ENCODE data around the gene NT5C3A.
"Not testable (repeated sequence)": the region's sequence is repeated elsewhere in the genome, so short reads cannot be mapped to it uniquely, and the experiment has no call there.

Gene NT5C3A

GRCh38 chr7:33041631-33042428 lies 20.7 kb downstream of the NT5C3A start:
- DNase-seq (ENCODE audit: low spot score): no peak

GRCh38 chr7:33040803-33041516 lies 21.6 kb downstream of the NT5C3A start:
- peak; percentile 19 for DNase-seq (ENCODE audit: low spot score)

GRCh38 chr7:33039903-33040292 lies 22.7 kb downstream of the NT5C3A start:
- DNase-seq (ENCODE audit: low spot score): no peak

GRCh38 chr7:33039257-33039902 lies 23.2 kb downstream of the NT5C3A start:
- DNase-seq (ENCODE audit: low spot score): peak; percentile 15

GRCh38 chr7:33038639-33039038 lies 23.9 kb downstream of the NT5C3A start:
- DNase-seq (ENCODE audit: low spot score): no peak

GRCh38 chr7:33035776-33036175 lies 26.8 kb downstream of the NT5C3A start:
- DNase-seq (ENCODE audit: low spot score): no peak

GRCh38 chr7:33024189-33024757 lies 38.3 kb downstream of the NT5C3A start:
- DNase-seq (ENCODE audit: low spot score): no peak

- no peak for DNase-seq (ENCODE audit: low spot score)
Observed at GRCh38 chr7:33012364-33012763, 50.2 kb downstream of the NT5C3A start.

- no peak for DNase-seq (ENCODE audit: low spot score)
Observed at GRCh38 chr7:33009734-33010133, 52.8 kb downstream of the NT5C3A start.

GRCh38 chr7:33005690-33006089 lies 56.9 kb downstream of the NT5C3A start:
- DNase-seq (ENCODE audit: low spot score): not testable (repeated sequence)

- DNase-seq (ENCODE audit: low spot score): not testable (repeated sequence)
Observed at GRCh38 chr7:33005193-33005592, 57.4 kb downstream of the NT5C3A start.

- not testable (repeated sequence) for DNase-seq (ENCODE audit: low spot score)
Observed at GRCh38 chr7:33004104-33004616, 58.4 kb downstream of the NT5C3A start.

GRCh38 chr7:33003111-33003510 lies 59.5 kb downstream of the NT5C3A start:
- DNase-seq (ENCODE audit: low spot score): not testable (repeated sequence)

- DNase-seq (ENCODE audit: low spot score): not testable (repeated sequence)
Observed at GRCh38 chr7:32999380-32999779, 63.2 kb downstream of the NT5C3A start.

GRCh38 chr7:32998361-32999171 lies 64.0 kb downstream of the NT5C3A start:
- not testable (repeated sequence) for DNase-seq (ENCODE audit: low spot score)

GRCh38 chr7:32997956-32998355 lies 64.6 kb downstream of the NT5C3A start:
- not testable (repeated sequence) for DNase-seq (ENCODE audit: low spot score)

- DNase-seq (ENCODE audit: low spot score): not testable (repeated sequence)
Observed at GRCh38 chr7:32992750-32993149, 69.8 kb downstream of the NT5C3A start.

GRCh38 chr7:32991975-32992700 lies 70.4 kb downstream of the NT5C3A start:
- not testable (repeated sequence) for DNase-seq (ENCODE audit: low spot score)

- DNase-seq (ENCODE audit: low spot score): not testable (repeated sequence)
Observed at GRCh38 chr7:32991068-32991585, 71.4 kb downstream of the NT5C3A start.

GRCh38 chr7:32988148-32988547 lies 74.4 kb downstream of the NT5C3A start:
- DNase-seq (ENCODE audit: low spot score): not testable (repeated sequence)

Measured in pons (tissue), 1 donor.